Vagina (tissue), 2 donors: Measurements from ENCODE around the gene ZMYND8.

Experiments
- CTCF ChIP-seq, 3 experiments: fragments of 450-650 bp in 2 of 3; fragments of 200-600 bp in 1 of 3; sonication (generic) in 1 of 3; IDR thresholded peaks; one replicate each; pipeline ENCODE4 v1.5.1; 2017 to 2019; ENCODE audit warnings: antibody characterized with exemption in 3 of 3, mild to moderate bottlenecking in 2 of 3, moderate library complexity in 2 of 3
- POLR2A ChIP-seq, 2 donors: fragments of 450-650 bp; IDR thresholded peaks; one replicate each; pipeline ENCODE4 v1.6.1; 2017; ENCODE audit warnings: antibody characterized with exemption in 2 of 2, mild to moderate bottlenecking in 2 of 2, moderate library complexity in 2 of 2

GRCh38 chr20:47330933-47331708 is 25.4 kb downstream of the ZMYND8 start:
- no peak for TF ChIP-seq CTCF (IDR thresholded peaks at IDR 0.05)
- no peak for TF ChIP-seq POLR2A (IDR thresholded peaks at IDR 0.05)
